GM19455 (cell line): Measurements from ENCODE around the gene OCA2.

Experiments
- ATAC-seq: cut with Tn5 transposase; IDR thresholded peaks from one replicate; pipeline ENCODE4 v1.9.1; 2021; ENCODE audit not compliant: unreplicated experiment

Gene OCA2

GRCh38 chr15:28081594-28081993 lies 17.5 kb downstream of the OCA2 start:
- no peak for ATAC-seq

- no peak for ATAC-seq
Observed at GRCh38 chr15:28080386-28080785, 18.7 kb downstream of the OCA2 start.

GRCh38 chr15:28079313-28079969 lies 19.7 kb downstream of the OCA2 start:
- no peak for ATAC-seq

GRCh38 chr15:28078191-28078719 lies 20.9 kb downstream of the OCA2 start:
- no peak for ATAC-seq

- no peak for ATAC-seq
Observed at GRCh38 chr15:28075573-28075972, 23.5 kb downstream of the OCA2 start.

- no peak for ATAC-seq
Observed at GRCh38 chr15:28068930-28069329, 30.2 kb downstream of the OCA2 start.

GRCh38 chr15:28066231-28066630 lies 32.9 kb downstream of the OCA2 start:
- no peak for ATAC-seq

GRCh38 chr15:28060005-28060404 lies 39.1 kb downstream of the OCA2 start:
- no peak for ATAC-seq

GRCh38 chr15:28058082-28058481 lies 41.0 kb downstream of the OCA2 start:
- no peak for ATAC-seq

GRCh38 chr15:28051955-28052633 lies 47.0 kb downstream of the OCA2 start:
- ATAC-seq = no peak

GRCh38 chr15:28049581-28049980 lies 49.5 kb downstream of the OCA2 start:
- ATAC-seq = no peak

- no peak for ATAC-seq
Observed at GRCh38 chr15:28047277-28047676, 51.8 kb downstream of the OCA2 start.

- ATAC-seq = no peak
Observed at GRCh38 chr15:28044121-28044672, 54.9 kb downstream of the OCA2 start.

GRCh38 chr15:28043691-28044091 lies 55.4 kb downstream of the OCA2 start:
- ATAC-seq = no peak

- ATAC-seq = no peak
Observed at GRCh38 chr15:28037969-28038590, 61.0 kb downstream of the OCA2 start.

- no peak for ATAC-seq
Observed at GRCh38 chr15:28033443-28033842, 65.7 kb downstream of the OCA2 start.

- ATAC-seq = no peak
Observed at GRCh38 chr15:28030801-28031200, 68.3 kb downstream of the OCA2 start.

- ATAC-seq = no peak
Observed at GRCh38 chr15:28027714-28028076, 71.4 kb downstream of the OCA2 start.

GRCh38 chr15:28026764-28027713 lies 72.1 kb downstream of the OCA2 start:
- ATAC-seq = no peak

- ATAC-seq = no peak
Observed at GRCh38 chr15:28026221-28026620, 72.9 kb downstream of the OCA2 start.

- no peak for ATAC-seq
Observed at GRCh38 chr15:28025413-28025812, 73.7 kb downstream of the OCA2 start.
